H9 (cell line): ENCODE data around the gene KRTAP10-6. TPM values are rescaled to one million over a fixed set of nuclear protein-coding genes. Genes with fewer than 3 reads are reported as not detected.

Experiments
- DNase-seq: peaks from one replicate; pipeline ENCODE4 v3.0.0-alpha.2; 2017
- H2AFZ ChIP-seq: one replicate; pipeline ENCODE4 v1.6.1; 2013; ENCODE audit warnings: mild to moderate bottlenecking, low read length, control low read depth, moderate library complexity
- H2AK5ac ChIP-seq: 2 replicates; pipeline ENCODE4 v1.6.1; 2013; ENCODE audit warnings: low read length, control low read depth, mixed read lengths; ENCODE audit not compliant: insufficient read length
- H2BK120ac ChIP-seq: one replicate; pipeline ENCODE4 v1.6.1; 2013; ENCODE audit warnings: low read depth, mild to moderate bottlenecking, low read length, control low read depth, inconsistent platforms; ENCODE audit not compliant: poor library complexity, severe bottlenecking
- H2BK12ac ChIP-seq: 2 replicates; pipeline ENCODE4 v1.6.1; 2013; ENCODE audit warnings: low read length, control low read depth, mixed read lengths, low read depth; ENCODE audit not compliant: insufficient read length
- H2BK15ac ChIP-seq: 2 replicates; pipeline ENCODE4 v1.6.1; 2013; ENCODE audit warnings: low read depth, low read length, control low read depth
- H2BK20ac ChIP-seq: one replicate; pipeline ENCODE4 v1.6.1; 2013; ENCODE audit warnings: low read depth, mild to moderate bottlenecking, low read length, control low read depth, inconsistent platforms; ENCODE audit not compliant: poor library complexity, severe bottlenecking
- H2BK5ac ChIP-seq: 2 replicates; pipeline ENCODE4 v1.6.1; 2013; ENCODE audit warnings: low read length, control low read depth, mixed read lengths; ENCODE audit not compliant: insufficient read length
- H3K14ac ChIP-seq: 2 replicates; pipeline ENCODE4 v1.6.1; 2013; ENCODE audit warnings: low read length, control low read depth; ENCODE audit not compliant: insufficient read depth
- H3K18ac ChIP-seq: 2 replicates; pipeline ENCODE4 v1.6.1; 2013; ENCODE audit warnings: low read depth, mild to moderate bottlenecking, mixed read lengths, low read length, control low read depth; ENCODE audit not compliant: insufficient read length
- H3K23ac ChIP-seq: 2 replicates; pipeline ENCODE4 v1.6.1; 2013; ENCODE audit warnings: low read length, control low read depth, mixed read lengths, low read depth; ENCODE audit not compliant: insufficient read length
- H3K23me2 ChIP-seq: 2 replicates; pipeline ENCODE4 v1.6.1; 2013; ENCODE audit warnings: low read depth, mild to moderate bottlenecking, mixed read lengths, low read length, control low read depth; ENCODE audit not compliant: insufficient read length, poor library complexity, severe bottlenecking
- H3K27ac ChIP-seq: 2 replicates; pipeline ENCODE4 v1.5.1; 2013; ENCODE audit warnings: low read length, control low read depth, mixed read lengths, low read depth; ENCODE audit not compliant: insufficient read length
- H3K27me3 ChIP-seq: 2 replicates; pipeline ENCODE4 v1.6.1; 2013; ENCODE audit warnings: low read length, control low read depth, inconsistent platforms; ENCODE audit not compliant: insufficient read depth
- H3K4ac ChIP-seq: 2 replicates; pipeline ENCODE4 v1.6.1; 2013; ENCODE audit warnings: low read depth, mild to moderate bottlenecking, control low read depth, inconsistent platforms, low read length, moderate library complexity
- H3K4me1 ChIP-seq: 2 replicates; pipeline ENCODE4 v1.6.1; 2013; ENCODE audit warnings: low read length, control low read depth, inconsistent platforms; ENCODE audit not compliant: insufficient read depth
- H3K4me2 ChIP-seq: 2 replicates; pipeline ENCODE4 v1.6.1; 2013; ENCODE audit warnings: low read length, control low read depth, mixed read lengths; ENCODE audit not compliant: insufficient read length, insufficient read depth
- H3K56ac ChIP-seq: 2 replicates; pipeline ENCODE4 v1.6.1; 2013; ENCODE audit warnings: low read depth, mild to moderate bottlenecking, mixed read lengths, low read length, control low read depth; ENCODE audit not compliant: insufficient read length
- H3K79me1 ChIP-seq: 2 replicates; pipeline ENCODE4 v1.6.1; 2013; ENCODE audit warnings: low read depth, mild to moderate bottlenecking, moderate library complexity, low read length, control low read depth, inconsistent platforms; ENCODE audit not compliant: insufficient read depth, poor library complexity, severe bottlenecking
- H3K79me2 ChIP-seq: 2 replicates; pipeline ENCODE4 v1.6.1; 2013; ENCODE audit warnings: low read length, control low read depth, inconsistent platforms; ENCODE audit not compliant: insufficient read depth
- H3K9ac ChIP-seq: 2 replicates; pipeline ENCODE4 v1.6.1; 2013; ENCODE audit warnings: low read length, control low read depth, mixed read lengths; ENCODE audit not compliant: insufficient read length; ENCODE audit errors: extremely low read depth
- H3K9me3 ChIP-seq: one replicate; pipeline ENCODE4 v1.6.1; 2013; ENCODE audit warnings: low read depth, low read length, inconsistent platforms; ENCODE audit not compliant: control insufficient read depth
- H3T11ph ChIP-seq: one replicate; pipeline ENCODE4 v1.6.1; 2013; ENCODE audit warnings: mild to moderate bottlenecking, low read length, control low read depth, inconsistent platforms
- H4K20me1 ChIP-seq: one replicate; pipeline ENCODE4 v1.6.1; 2013; ENCODE audit not compliant: control insufficient read depth, insufficient read length, insufficient read depth
- H4K5ac ChIP-seq: 2 replicates; pipeline ENCODE4 v1.6.1; 2013; ENCODE audit warnings: low read depth, mild to moderate bottlenecking, mixed read lengths, low read length, control low read depth; ENCODE audit not compliant: insufficient read length
- H4K8ac ChIP-seq: replicated peaks from 2 replicates; pipeline ENCODE4 v1.6.1; 2013; ENCODE audit warnings: low read length, control low read depth, mixed read lengths, low read depth; ENCODE audit not compliant: insufficient read length
- H4K91ac ChIP-seq: 2 replicates; pipeline ENCODE4 v1.6.1; 2013; ENCODE audit warnings: low read depth, mild to moderate bottlenecking, moderate library complexity, mixed read lengths, low read length, control low read depth; ENCODE audit not compliant: insufficient read length
- H3K27ac Mint-ChIP-seq, 3 experiments: 2 replicates in 2 of 3; 3 replicates in 1 of 3; pipeline ENCODE4 v1.8.0; 2020 to 2021; ENCODE audit warnings: mixed read lengths in 3 of 3, mild to moderate bottlenecking in 1 of 3, moderate library complexity in 1 of 3
- H3K27me3 Mint-ChIP-seq: 2 replicates; pipeline ENCODE4 v1.8.0; 2021; ENCODE audit warnings: low read depth, mild to moderate bottlenecking, moderate library complexity, mixed read lengths
- H3K36me3 Mint-ChIP-seq, 3 experiments: 2 replicates in 2 of 3; 3 replicates in 1 of 3; pipeline ENCODE4 v1.8.0; 2020 to 2021; ENCODE audit warnings: low read depth in 3 of 3, mixed read lengths in 3 of 3; ENCODE audit not compliant: insufficient read depth in 1 of 3
- H3K4me1 Mint-ChIP-seq, 2 experiments: 2 replicates each; pipeline ENCODE4 v1.8.0; 2020; ENCODE audit warnings: mixed read lengths in 2 of 2
- H3K4me3 Mint-ChIP-seq, 2 experiments: 2 replicates in 1 of 2; 3 replicates in 1 of 2; pipeline ENCODE4 v1.8.0; 2020 to 2021; ENCODE audit warnings: mild to moderate bottlenecking in 2 of 2, mixed read lengths in 2 of 2, moderate library complexity in 1 of 2
- H3K9me3 Mint-ChIP-seq, 2 experiments: 2 replicates in 1 of 2; 3 replicates in 1 of 2; pipeline ENCODE4 v1.8.0; 2020; ENCODE audit warnings: mild to moderate bottlenecking in 2 of 2, mixed read lengths in 2 of 2, moderate library complexity in 1 of 2
- CTCF ChIP-seq: fragments of 200-600 bp; sonication (generic); conservative IDR thresholded peaks from 3 replicates; pipeline ENCODE4 v1.8.0; 2021; ENCODE audit warnings: antibody characterized with exemption, mild to moderate bottlenecking
- WGBS: extraction: QIAGEN DNeasy Blood & Tissue Kit; methylation state at CpG from one replicate; pipeline ENCODE4 v1.1.7; 2013; ENCODE audit warnings: missing lambda C conversion rate, low lambda C conversion rate, mixed read lengths; ENCODE audit not compliant: insufficient read length; ENCODE audit errors: extremely low coverage; 5-methylcytosine and 5-hydroxymethylcytosine counted together
- total RNA-seq: library from RNA; stranded (reverse); gene quantifications from 2 replicates; pipeline ENCODE4 v1.2.1, GENCODE V29; 2021

The KRTAP10-6 gene
- total RNA-seq, 1 experiment from 2014 or later, result not detected

GRCh38 chr21:44602463-44602850 is 10.2 kb upstream of the KRTAP10-6 start:
- Mint-ChIP-seq H3K27me3 (peaks cover 11% of the 10 kb centered on the region), H3K4me1 (peaks cover 29 to 33% of the 10 kb centered on the region in 2 experiments), H3K9me3 (peaks cover 0 to 2% of the 10 kb centered on the region in 2 experiments; a peak in 2 of 5 replicates), H3K27ac (no peak overlapping the region), H3K36me3 (peaks cover 0 to 4% (median 0%) of the 10 kb centered on the region in 3 experiments; a peak in 1 of 7 replicates), H3K4me3 (no peak overlapping the region)
- no peaks in the 10 kb centered on the region for H3K23me2 ChIP-seq
- no peak overlapping the region for H3K4ac ChIP-seq
- H4K20me1 ChIP-seq, result no peaks in the 10 kb centered on the region
- no peak overlapping the region for H3K27ac ChIP-seq
- no peak for TF ChIP-seq CTCF
- H4K5ac ChIP-seq, result no peak overlapping the region
- H3K18ac ChIP-seq, result no peak overlapping the region
- no peak overlapping the region for H3K23ac ChIP-seq
- H2AFZ ChIP-seq, result no peak overlapping the region
- WGBS, result no CpG with 5 or more reads among the region's 21 CpGs
- no peaks in the 10 kb centered on the region for H3K79me1 ChIP-seq
- H4K8ac ChIP-seq, result no peak overlapping the region
- no peak overlapping the region for H4K91ac ChIP-seq
- H2BK12ac ChIP-seq, result no peak overlapping the region
- H2AK5ac ChIP-seq, result no peak overlapping the region
- no peak overlapping the region for H2BK5ac ChIP-seq
- no peak overlapping the region for H2BK120ac ChIP-seq
- no peak overlapping the region for H2BK15ac ChIP-seq
- no peaks in the 10 kb centered on the region for H3K79me2 ChIP-seq
- no peaks in the 10 kb centered on the region for H3K27me3 ChIP-seq
- no peaks in the 10 kb centered on the region for H3K4me1 ChIP-seq
- H3T11ph ChIP-seq, result no peak overlapping the region
- DNase-seq, result no peak
- H3K56ac ChIP-seq, result no peak overlapping the region
- H2BK20ac ChIP-seq, result no peak overlapping the region
- no peak overlapping the region for H3K4me2 ChIP-seq
- H3K9ac ChIP-seq, result no peak overlapping the region
- no peaks in the 10 kb centered on the region for H3K9me3 ChIP-seq
- no peak overlapping the region for H3K14ac ChIP-seq
